Small intestine (tissue), 16 donors: ENCODE measurements around the gene DEXI. TPM values are rescaled to one million over a fixed set of nuclear protein-coding genes. Genes with fewer than 3 reads are reported as not detected.

Experiments used
- DNase-seq, 2 donors: peaks; one replicate each; pipeline versions ENCODE4 v3.0.0 to v3.0.0-alpha.2; 2013
- FAIRE-seq: peaks from 2 replicates; lab custom pipeline; 2012; peaks lifted over from hg19 to GRCh38; lab: Jason Lieb, UNC
- H3K27ac ChIP-seq, 3 donors: one replicate each; pipeline ENCODE4 v1.5.1; 2013; ENCODE audit warnings: low read length in 2 of 3, mild to moderate bottlenecking in 2 of 3, control low read depth in 1 of 3, inconsistent platforms in 1 of 3, low read depth in 1 of 3, moderate library complexity in 1 of 3
- H3K27me3 ChIP-seq, 3 donors: one replicate each; pipeline ENCODE4 v1.6.1; 2013; ENCODE audit warnings: low read length in 3 of 3, inconsistent platforms in 1 of 3; ENCODE audit not compliant: control insufficient read depth in 3 of 3, insufficient read depth in 3 of 3
- H3K36me3 ChIP-seq, 3 donors: one replicate each; pipeline ENCODE4 v1.6.1; 2013; ENCODE audit warnings: low read length in 3 of 3, inconsistent platforms in 1 of 3, low read depth in 1 of 3, mild to moderate bottlenecking in 1 of 3, moderate library complexity in 1 of 3; ENCODE audit not compliant: control insufficient read depth in 3 of 3, insufficient read depth in 2 of 3
- H3K4me1 ChIP-seq, 3 donors: one replicate each; pipeline ENCODE4 v1.6.1; 2013; ENCODE audit warnings: low read length in 2 of 3, inconsistent platforms in 1 of 3, low read depth in 1 of 3, mild to moderate bottlenecking in 1 of 3, moderate library complexity in 1 of 3; ENCODE audit not compliant: control insufficient read depth in 3 of 3, insufficient read depth in 2 of 3
- H3K4me3 ChIP-seq, 3 donors: one replicate each; pipeline ENCODE4 v1.5.1; 2013; ENCODE audit warnings: low read length in 3 of 3, control low read depth in 1 of 3, inconsistent platforms in 1 of 3, low read depth in 1 of 3, mild to moderate bottlenecking in 1 of 3, moderate library complexity in 1 of 3
- H3K9me3 ChIP-seq, 2 donors: one replicate each; pipeline ENCODE4 v1.6.1; 2013; ENCODE audit warnings: low read depth in 1 of 2, low read length in 1 of 2; ENCODE audit not compliant: control insufficient read depth in 2 of 2, insufficient read depth in 1 of 2
- WGBS, 3 donors: extraction: QIAGEN DNeasy Blood & Tissue Kit; methylation state at CpG; one replicate each; pipeline ENCODE4 v1.1.7; 2013; 5-methylcytosine and 5-hydroxymethylcytosine counted together
- long read RNA-seq, 10 donors: transcript quantifications; one replicate each; lab custom pipeline, GENCODE V29; 2026
- polyA plus RNA-seq, 4 donors: library from polyadenylated mRNA; stranded (reverse) in 3 of 4; unstranded in 1 of 4; fragments of 200-250 nt in 3 of 4; fragments of 120-200 nt in 1 of 4; gene quantifications; one replicate each; pipeline versions ENCODE4 v1.2.1 to v1.2.3, GENCODE V29; 2013
- donor health status: healthy with polysubstance abuse.
- donor health status: control.
- donor health status: control.
- donor health status: Bipolar disorder and iron deficiency.
- donor health status: healthy.

DEXI gene
- 10 to 100 TPM; 23.0 to 31.9 (median 26.3) TPM for polyA plus RNA-seq
- long read RNA-seq, donor 1: 0 reads
- long read RNA-seq, donor 2, full-length matches to known transcripts: 9 of 9 reads
- long read RNA-seq, donor 2, partial matches to known transcripts: 0 of 9 reads
- long read RNA-seq, donor 2, other reads (novel, unspliced or antisense): 0 of 9 reads
- long read RNA-seq, donor 3, full-length matches to known transcripts: 15 of 15 reads
- long read RNA-seq, donor 3, partial matches to known transcripts: 0 of 15 reads
- long read RNA-seq, donor 3, other reads (novel, unspliced or antisense): 0 of 15 reads
- long read RNA-seq, donor 4, partial matches to known transcripts: 0 of 1 reads
- long read RNA-seq, donor 4, other reads (novel, unspliced or antisense): 0 of 1 reads
- long read RNA-seq, donor 5, full-length matches to known transcripts: 13 of 13 reads
- long read RNA-seq, donor 5, partial matches to known transcripts: 0 of 13 reads
- long read RNA-seq, donor 5, other reads (novel, unspliced or antisense): 0 of 13 reads
- long read RNA-seq, donor 6, full-length matches to known transcripts: 13 of 13 reads
- long read RNA-seq, donor 6, partial matches to known transcripts: 0 of 13 reads
- long read RNA-seq, donor 6, other reads (novel, unspliced or antisense): 0 of 13 reads
- long read RNA-seq, donor 7, full-length matches to known transcripts: 42 of 42 reads
- long read RNA-seq, donor 7, partial matches to known transcripts: 0 of 42 reads
- long read RNA-seq, donor 7, other reads (novel, unspliced or antisense): 0 of 42 reads
- long read RNA-seq, donor 8, partial matches to known transcripts: 0 of 4 reads
- long read RNA-seq, donor 8, other reads (novel, unspliced or antisense): 0 of 4 reads
- long read RNA-seq, donor 9, full-length matches to known transcripts: 8 of 8 reads
- long read RNA-seq, donor 9, partial matches to known transcripts: 0 of 8 reads
- long read RNA-seq, donor 9, other reads (novel, unspliced or antisense): 0 of 8 reads
- long read RNA-seq, donor 10, full-length matches to known transcripts: 18 of 18 reads
- long read RNA-seq, donor 10, partial matches to known transcripts: 0 of 18 reads
- long read RNA-seq, donor 10, other reads (novel, unspliced or antisense): 0 of 18 reads

DNA sequence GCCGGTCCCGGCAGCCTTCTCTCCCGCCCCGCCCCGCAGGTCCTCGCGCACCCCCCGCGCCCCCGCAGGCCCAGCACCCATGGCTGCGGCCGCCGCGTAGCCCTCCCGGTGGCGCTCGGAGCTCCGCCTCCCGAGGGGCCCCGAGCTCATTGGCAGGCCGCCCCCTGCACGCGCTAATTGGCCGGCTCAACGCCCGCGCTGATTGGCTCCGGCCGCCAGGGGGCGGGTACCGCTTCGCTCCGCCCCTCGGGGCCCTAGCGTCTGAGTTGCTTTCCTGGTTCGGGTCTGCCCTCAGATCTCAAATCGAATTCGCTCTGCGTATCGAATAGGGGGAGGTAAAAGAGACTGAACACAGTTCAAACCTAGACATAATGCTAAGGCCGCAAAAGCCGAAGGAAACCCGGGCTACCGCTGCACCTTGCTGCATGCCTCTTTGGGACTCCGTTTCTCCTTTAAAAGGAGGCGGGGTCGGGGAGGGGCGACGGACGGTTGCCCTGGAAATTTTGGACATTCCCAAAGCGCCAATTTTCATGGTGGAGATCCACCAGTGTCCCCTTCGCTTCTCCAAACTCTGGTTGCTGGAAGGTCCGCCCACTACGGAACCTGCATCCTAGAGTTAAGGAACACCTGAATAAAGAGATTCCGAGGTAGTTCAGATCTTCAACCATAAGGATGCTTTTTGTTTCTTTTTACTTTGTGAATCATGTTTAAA, at the start of gene DEXI:
TSS of gene DEXI (minus strand) at position 117 of the 712 bp plus-strand sequence. CDS start 463 bp downstream, outside the sequence.
- WGBS, 3 donors: 5 to 6% (median 6%) methylated on average over 38 to 55 of the region's 55 CpGs
- Histone ChIP-seq H3K36me3 (peaks cover 0 to 8% (median 0%) of the 10 kb centered on the region in 3 donors), H3K4me1 (peaks cover 12 to 51% (median 33%) of the 10 kb centered on the region in 3 donors), H3K27ac (peak within 1 kb of the TSS; percentile 40 to 80 (median 76)), H3K9me3 (no peaks in the 10 kb centered on the region), H3K4me3 (peak within 1 kb of the TSS; percentile 51 to 72 (median 64)), H3K27me3 (no peaks in the 10 kb centered on the region)
- FAIRE-seq: no peak
- DNase-seq: peak; percentile 93 to 95

DNA sequence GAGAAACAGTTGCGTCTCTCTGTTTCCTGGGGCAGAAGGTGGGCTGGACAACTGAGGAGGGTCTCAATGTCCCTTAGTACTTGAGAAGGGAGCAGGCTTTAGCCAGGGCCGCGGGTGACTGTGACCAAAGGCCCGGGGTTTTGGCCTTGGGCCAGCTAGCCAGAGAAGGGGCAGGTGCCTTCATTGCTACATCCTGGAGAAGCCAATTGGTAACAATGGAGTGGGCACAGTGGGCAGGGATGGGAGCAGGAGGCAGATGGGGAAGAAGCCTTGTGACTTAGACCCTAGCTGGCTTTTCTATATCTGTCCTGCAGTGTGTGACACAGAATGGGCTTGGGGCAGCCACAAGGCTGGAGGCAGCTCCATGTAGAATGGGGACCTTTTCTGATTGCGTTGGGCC, 48.1 kb upstream of the DEXI start:
- no peak overlapping the region for H3K27ac ChIP-seq
- no peaks in the 10 kb centered on the region for H3K4me1 ChIP-seq
- H3K27me3 ChIP-seq: no peaks in the 10 kb centered on the region
- peaks cover 0 to 30% (median 0%) of the 10 kb centered on the region in 3 donors for H3K36me3 ChIP-seq
- no peak for FAIRE-seq
- H3K9me3 ChIP-seq: no peaks in the 10 kb centered on the region
- 81 to 93% (median 93%) methylated on average over 5 of the region's 5 CpGs for WGBS, 3 donors
- DNase-seq: no peak
- H3K4me3 ChIP-seq: no peak overlapping the region

DNA sequence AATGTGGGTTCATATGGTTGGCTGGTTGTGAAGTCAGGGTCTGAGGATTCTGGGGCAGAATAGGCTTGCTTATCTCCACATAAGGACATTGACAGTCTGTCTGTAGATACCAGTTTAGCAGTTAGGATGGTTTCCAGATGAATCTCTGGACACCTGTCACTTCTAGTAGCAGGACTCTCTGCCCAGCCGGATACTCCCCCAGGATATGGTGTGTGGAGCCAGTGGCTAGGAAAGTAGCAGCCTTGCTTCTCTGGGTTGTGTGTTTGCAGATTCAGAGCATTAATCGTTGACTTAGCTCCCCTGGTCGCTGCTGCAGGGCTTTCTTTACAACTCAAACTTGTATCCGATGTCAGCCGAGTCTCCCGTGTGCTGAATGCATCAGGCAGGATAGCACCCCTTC, 47.3 kb upstream of the DEXI start:
- H3K9me3 ChIP-seq: no peaks in the 10 kb centered on the region
- no peaks in the 10 kb centered on the region for H3K4me1 ChIP-seq
- DNase-seq (no peak), FAIRE-seq (no peak)
- 92% methylated on average over 6 of the region's 6 CpGs for WGBS, 3 donors
- H3K4me3 ChIP-seq: no peak overlapping the region
- no peaks in the 10 kb centered on the region for H3K27me3 ChIP-seq
- H3K36me3 ChIP-seq: peaks cover 0 to 27% (median 0%) of the 10 kb centered on the region in 3 donors
- H3K27ac ChIP-seq: no peak overlapping the region

DNA sequence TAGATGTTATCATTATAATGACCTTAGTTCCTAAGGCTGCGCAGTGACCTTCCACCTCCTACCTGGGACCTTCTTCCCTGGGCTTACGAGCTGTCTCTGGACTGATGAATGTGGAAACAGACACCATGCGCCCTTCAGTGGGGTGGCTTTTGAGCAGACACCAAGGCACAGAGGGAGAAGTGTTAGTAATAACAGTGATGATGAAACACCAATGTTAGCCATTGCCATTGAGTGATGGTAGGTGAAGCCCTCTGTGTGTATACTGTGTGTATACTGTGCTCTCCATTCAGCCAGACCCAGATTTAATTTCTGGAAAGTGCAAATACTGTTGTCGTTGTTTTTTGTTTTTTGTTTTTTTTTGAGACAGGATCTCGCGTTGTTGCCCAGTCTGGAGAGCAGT, 46.6 kb upstream of the DEXI start:
- Histone ChIP-seq H3K36me3 (peaks cover 0 to 23% (median 0%) of the 10 kb centered on the region in 3 donors), H3K9me3 (no peaks in the 10 kb centered on the region), H3K27ac (no peak overlapping the region), H3K4me1 (no peaks in the 10 kb centered on the region), H3K4me3 (no peak overlapping the region), H3K27me3 (no peaks in the 10 kb centered on the region)
- FAIRE-seq (no peak), DNase-seq (no peak)
- WGBS, 3 donors: 73 to 77% (median 75%) methylated on average over 6 of the region's 6 CpGs

DNA sequence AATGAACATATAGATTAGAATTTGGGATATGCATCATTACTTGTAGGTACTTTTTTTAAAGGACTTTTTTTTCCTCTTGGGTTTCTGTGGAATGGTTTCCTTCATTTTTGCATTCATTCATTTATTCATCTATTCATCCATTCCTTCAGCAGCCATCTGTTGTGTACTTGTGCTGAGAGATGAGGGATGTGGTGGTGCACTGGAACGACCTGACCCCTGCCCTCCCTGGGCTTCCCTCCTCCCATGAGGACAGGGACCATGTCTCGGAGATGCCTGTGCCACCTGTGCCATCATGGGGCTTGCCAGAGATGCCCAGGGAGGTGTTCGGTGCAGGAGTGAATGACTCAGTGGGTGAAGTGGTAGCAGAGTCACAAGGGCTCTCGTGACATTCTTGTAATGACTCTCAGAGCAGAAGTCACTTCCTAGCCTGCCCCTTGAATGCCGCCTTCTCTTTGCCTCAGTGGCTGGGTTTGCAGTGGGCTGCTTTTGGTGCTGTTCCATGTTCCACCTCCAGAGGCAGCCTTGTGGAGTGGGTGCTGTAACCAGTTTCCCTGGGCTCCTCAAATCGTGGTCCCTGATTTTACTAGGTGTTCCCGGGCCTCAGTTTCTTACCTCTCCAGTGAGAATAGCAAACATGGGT, 46.0 kb upstream of the DEXI start:
- Histone ChIP-seq H3K36me3 (peaks cover 0 to 24% (median 0%) of the 10 kb centered on the region in 3 donors), H3K4me3 (no peak overlapping the region), H3K9me3 (no peaks in the 10 kb centered on the region), H3K27me3 (no peaks in the 10 kb centered on the region), H3K4me1 (no peaks in the 10 kb centered on the region), H3K27ac (peak overlapping the region in 1 of 3 donors; percentile 23)
- DNase-seq: no peak
- no peak for FAIRE-seq
- 66 to 68% (median 66%) methylated on average over 7 of the region's 7 CpGs for WGBS, 3 donors

DNA sequence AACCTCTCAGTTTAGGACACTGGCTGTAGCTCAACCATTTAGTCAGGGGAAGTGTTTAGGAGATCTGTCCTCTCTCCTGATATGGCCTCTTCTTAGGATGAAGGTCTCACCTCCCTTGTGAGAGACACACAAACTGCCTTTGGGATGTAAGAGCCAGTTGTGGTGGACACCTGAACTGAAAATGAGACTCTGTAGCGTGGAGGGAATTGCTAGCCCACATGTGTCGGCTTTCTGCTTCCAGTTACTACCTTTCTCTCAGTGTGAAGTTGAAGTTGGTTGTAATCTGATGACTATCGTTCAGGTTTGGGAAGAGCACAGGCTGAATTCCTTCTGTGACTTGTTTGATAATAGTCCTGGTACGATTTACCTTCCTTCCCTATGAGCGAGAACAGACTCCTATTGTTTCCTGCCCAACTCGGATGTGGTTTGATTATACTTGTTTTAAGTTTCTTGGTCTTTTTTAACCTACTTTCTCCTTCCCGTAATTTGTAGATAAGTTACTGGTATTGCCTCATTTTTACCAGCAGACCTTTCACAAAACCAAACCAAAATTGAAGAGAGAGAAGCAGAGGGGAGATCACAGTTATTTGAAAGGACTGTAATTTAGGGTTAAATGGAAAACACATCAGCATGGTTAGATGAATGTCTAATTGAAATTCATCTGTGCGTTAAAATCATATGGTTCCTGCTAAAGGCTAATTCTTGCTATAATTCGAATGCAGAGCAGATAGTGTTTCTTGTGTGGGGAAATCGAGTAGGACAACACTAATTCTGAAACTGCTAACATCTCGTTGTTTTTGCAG, 45.3 kb upstream of the DEXI start:
- peak overlapping the region in 1 of 3 donors; percentile 7 for H3K27ac ChIP-seq
- H3K27me3 ChIP-seq: no peaks in the 10 kb centered on the region
- no peak overlapping the region for H3K4me3 ChIP-seq
- H3K9me3 ChIP-seq: no peaks in the 10 kb centered on the region
- no peaks in the 10 kb centered on the region for H3K4me1 ChIP-seq
- no peak for DNase-seq
- no peak for FAIRE-seq
- 65 to 86% (median 74%) methylated on average over 11 of the region's 11 CpGs for WGBS, 3 donors
- peaks cover 0 to 24% (median 0%) of the 10 kb centered on the region in 3 donors for H3K36me3 ChIP-seq

DNA sequence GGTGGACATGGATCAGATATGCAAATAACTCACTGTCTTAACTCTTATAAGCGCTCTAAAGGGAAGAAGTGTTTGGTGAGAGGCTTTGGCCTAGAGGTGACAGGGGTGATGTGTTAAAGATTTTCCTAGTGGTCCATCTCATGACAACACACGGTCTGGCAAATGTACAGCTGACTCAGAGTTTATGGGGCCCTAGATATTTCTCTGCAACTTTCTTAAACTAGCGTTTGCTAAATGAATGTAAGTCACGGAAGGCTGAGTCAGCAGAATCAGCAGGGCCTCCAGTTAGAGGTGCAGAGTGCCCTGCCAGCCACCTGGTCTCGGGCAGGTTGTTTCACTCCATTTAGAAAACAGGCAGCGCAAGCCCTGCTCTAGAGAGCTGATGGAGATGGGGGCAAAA, 42.2 kb upstream of the DEXI start:
- no peak overlapping the region for H3K27ac ChIP-seq
- peaks cover 0 to 20% (median 3%) of the 10 kb centered on the region in 3 donors for H3K36me3 ChIP-seq
- H3K4me1 ChIP-seq: no peaks in the 10 kb centered on the region
- H3K27me3 ChIP-seq: no peaks in the 10 kb centered on the region
- no peak for DNase-seq
- no peaks in the 10 kb centered on the region for H3K9me3 ChIP-seq
- WGBS, 3 donors: 86 to 90% (median 86%) methylated on average over 6 of the region's 6 CpGs
- no peak for FAIRE-seq
- no peak overlapping the region for H3K4me3 ChIP-seq
